KBM-7 (cell line): ENCODE results near the gene CASK.

Experiments used
- DNase-seq: peaks from one replicate; pipeline ENCODE4 v3.0.0-alpha.2; 2015
- in situ Hi-C: fragments of 300-500 bp; cut with MboI; formaldehyde crosslinking; loops from 2 replicates; pipeline ENCODE4 v1.14.3; 2020; ENCODE audit warnings: low sequenced_read_pairs, low pct_unique_long_range_greater_than_20kb, mixed read lengths

CASK gene

DNA sequence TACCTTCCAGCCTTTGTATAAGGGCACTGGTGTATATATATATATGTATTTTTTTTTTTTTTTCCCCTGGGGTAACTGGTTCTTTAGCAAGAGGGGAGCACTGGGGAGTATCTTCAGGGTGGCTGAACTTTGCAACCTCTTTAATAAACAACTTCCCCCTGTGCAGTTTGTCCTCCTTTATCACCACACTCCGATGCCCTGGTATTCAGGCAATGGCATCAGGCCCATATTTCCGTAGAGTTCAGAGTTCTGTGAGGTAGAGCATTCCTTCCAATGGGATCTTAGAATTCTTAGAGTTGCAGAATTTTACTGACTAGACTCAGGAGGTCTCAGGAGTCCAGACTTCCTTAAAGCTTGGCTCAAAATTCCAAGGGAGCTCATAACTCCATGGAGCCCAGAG is 451.6 kb downstream of the CASK start:
- DNase-seq, result no peak
- in situ Hi-C loops, result no loop called here

DNA sequence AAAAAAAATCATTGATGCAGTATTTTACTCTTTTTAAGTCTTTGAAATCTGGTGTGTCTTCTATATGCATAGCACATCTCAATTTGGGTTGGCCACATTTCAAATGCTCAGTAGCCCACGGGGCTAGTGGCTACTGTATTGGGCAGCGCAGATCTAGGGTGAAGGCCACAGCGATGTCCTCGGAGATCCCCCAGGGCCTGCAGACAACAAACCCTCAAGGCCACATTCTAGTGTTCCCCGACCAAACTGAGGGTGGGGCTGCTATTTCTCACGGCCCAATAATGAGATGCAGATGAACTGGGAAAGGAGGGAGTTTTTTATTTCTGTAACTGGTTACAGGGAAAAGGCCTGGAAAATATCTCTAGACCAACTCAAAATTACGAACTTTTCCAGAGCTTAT is 452.6 kb downstream of the CASK start:
- DNase-seq, result no peak
- in situ Hi-C loops, result no loop called here

DNA sequence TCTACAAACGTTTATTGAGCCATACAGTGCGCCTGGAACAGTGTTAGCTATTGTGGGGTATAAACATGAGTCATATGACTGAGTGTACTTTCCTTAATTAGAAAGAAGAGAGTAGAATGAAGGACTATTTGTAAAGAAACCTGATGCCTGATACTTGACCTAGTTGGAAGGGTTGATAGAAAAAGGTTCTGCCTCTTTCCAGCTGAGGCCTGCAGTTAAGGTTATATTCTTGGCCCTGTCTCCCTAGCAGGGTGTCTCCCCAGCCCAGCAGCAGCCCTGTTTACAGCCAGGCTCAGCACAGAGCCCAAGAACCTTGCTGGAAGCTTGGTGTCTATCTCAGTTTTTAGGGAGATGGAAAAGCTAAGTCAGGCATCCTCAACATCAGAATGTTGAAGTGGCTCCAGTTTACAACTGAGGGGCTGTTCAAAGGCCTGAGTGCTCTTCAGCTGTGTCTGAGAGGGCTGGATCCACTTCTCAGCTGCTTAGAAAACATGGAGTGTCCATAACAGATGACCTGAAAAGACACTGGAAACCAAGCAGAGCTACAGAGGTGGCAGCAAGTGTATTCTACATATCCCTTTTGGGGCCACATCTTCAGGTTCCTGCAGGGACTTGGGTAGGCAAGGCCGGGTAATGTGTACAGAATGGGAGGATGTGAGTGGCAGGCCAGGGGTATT is 454.6 kb downstream of the CASK start:
- in situ Hi-C loops, result no loop called here
- no peak for DNase-seq
